PFSK-1 (cell line): ENCODE data around the gene DAPP1.

Experiments
- FOXP2 ChIP-seq: optimal IDR thresholded peaks from 2 replicates; pipeline ENCODE3; 2011; ENCODE audit warnings: borderline replicate concordance, control low read depth, inconsistent platforms; ENCODE audit not compliant: insufficient read depth; ENCODE audit errors: extremely low read length, extremely low read depth
- POLR2AphosphoS5 ChIP-seq: IDR thresholded peaks from 2 replicates; pipeline ENCODE4 v1.6.1; 2012; ENCODE audit warnings: low read depth, mild to moderate bottlenecking, control low read depth, low read length, moderate library complexity
- REST ChIP-seq, 2 experiments: IDR thresholded peaks; 2 replicates each; pipeline versions ENCODE4 v1.6.1 to v1.8.0; 2011 to 2012; ENCODE audit warnings: low read depth in 2 of 2, low read length in 2 of 2, control low read depth in 1 of 2, inconsistent platforms in 1 of 2, mild to moderate bottlenecking in 1 of 2, moderate library complexity in 1 of 2; ENCODE audit not compliant: insufficient read depth in 1 of 2
- SIN3A ChIP-seq: IDR thresholded peaks from 2 replicates; pipeline ENCODE4 v1.6.1; 2012; ENCODE audit warnings: mild to moderate bottlenecking, low read length, moderate library complexity, borderline replicate concordance; ENCODE audit not compliant: insufficient read depth
- TAF1 ChIP-seq: IDR thresholded peaks from 2 replicates; pipeline ENCODE4 v1.6.1; 2012; ENCODE audit warnings: low read length, control low read depth, borderline replicate concordance; ENCODE audit not compliant: insufficient read depth

DAPP1 gene

DNA sequence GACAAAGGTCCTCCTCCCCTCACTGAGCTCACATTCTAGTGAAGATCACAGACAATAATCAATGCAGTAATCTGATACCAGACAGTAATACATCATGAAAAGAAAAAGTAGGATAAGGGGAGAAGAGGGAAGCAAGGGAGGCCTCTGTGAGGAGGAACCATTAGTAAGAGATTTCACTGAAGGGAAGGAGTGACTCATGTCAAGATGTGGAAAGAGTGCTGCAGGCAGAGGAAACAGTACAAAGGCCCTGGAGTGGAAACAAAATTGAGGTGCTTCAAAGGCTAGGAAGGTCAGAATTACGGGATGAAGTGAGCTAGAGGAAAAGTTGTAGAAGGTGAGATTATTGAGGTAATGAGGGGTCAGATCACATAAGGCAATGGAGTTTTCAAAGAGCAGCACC, 39.5 kb downstream of the DAPP1 start:
- TF ChIP-seq TAF1 (no peak), FOXP2 (no peak), POLR2AphosphoS5 (no peak), SIN3A (no peak), REST (IDR thresholded peaks at IDR 0.05; ENCODE audit: insufficient read depth in 1 of 2, low read depth in 2 of 2, low read length in 2 of 2) (no peak)

- TF ChIP-seq SIN3A (no peak), FOXP2 (no peak), REST (IDR thresholded peaks at IDR 0.05; ENCODE audit: insufficient read depth in 1 of 2, low read depth in 2 of 2, low read length in 2 of 2) (no peak), TAF1 (no peak), POLR2AphosphoS5 (no peak)
These were observed 40.7 kb downstream of the DAPP1 start for GRCh38 chr4:99857307-99857706.

DNA sequence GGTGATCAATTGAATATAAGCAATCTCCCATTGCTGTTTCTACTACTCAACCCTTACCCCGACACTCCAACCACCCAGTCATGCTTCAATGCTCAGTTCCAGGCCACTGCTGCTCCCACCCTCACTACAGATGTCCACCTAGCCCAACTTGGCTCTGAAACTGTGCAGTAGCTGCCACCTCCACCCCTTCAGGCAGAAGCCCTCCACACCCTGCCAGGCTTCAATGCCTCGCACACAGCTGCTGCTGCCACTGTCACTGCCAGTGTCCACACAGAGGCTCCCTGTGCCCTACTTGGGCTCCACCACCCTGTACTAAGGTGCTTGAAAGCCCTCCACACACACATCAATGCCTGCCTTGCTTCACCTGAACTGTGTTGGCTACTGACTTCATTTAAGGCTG, 43.0 kb downstream of the DAPP1 start:
- TF ChIP-seq TAF1: no peak
- TF ChIP-seq SIN3A: no peak
- no peak for TF ChIP-seq FOXP2
- no peak for TF ChIP-seq REST (IDR thresholded peaks at IDR 0.05; ENCODE audit: insufficient read depth in 1 of 2, low read depth in 2 of 2, low read length in 2 of 2)
- TF ChIP-seq POLR2AphosphoS5: no peak

GRCh38 chr4:99860521-99860920, 43.9 kb downstream of the DAPP1 start:
- TF ChIP-seq FOXP2 (no peak), REST (IDR thresholded peaks at IDR 0.05; ENCODE audit: insufficient read depth in 1 of 2, low read depth in 2 of 2, low read length in 2 of 2) (no peak), TAF1 (no peak), POLR2AphosphoS5 (no peak), SIN3A (no peak)
